Measurements from ENCODE around the gene RNF149.
"Not testable (repeated sequence)": the region's sequence is repeated elsewhere in the genome, so short reads cannot be mapped to it uniquely, and the experiment has no call there.

The RNF149 gene

GRCh38 chr2:101330253-101330933, 21.9 kb upstream of the RNF149 start:
- no peak for DNase-seq

GRCh38 chr2:101329026-101329425, 20.5 kb upstream of the RNF149 start:
- DNase-seq: no peak

- DNase-seq: peak; percentile 89
These were observed 20.0 kb upstream of the RNF149 start for GRCh38 chr2:101328474-101329007.

DNA sequence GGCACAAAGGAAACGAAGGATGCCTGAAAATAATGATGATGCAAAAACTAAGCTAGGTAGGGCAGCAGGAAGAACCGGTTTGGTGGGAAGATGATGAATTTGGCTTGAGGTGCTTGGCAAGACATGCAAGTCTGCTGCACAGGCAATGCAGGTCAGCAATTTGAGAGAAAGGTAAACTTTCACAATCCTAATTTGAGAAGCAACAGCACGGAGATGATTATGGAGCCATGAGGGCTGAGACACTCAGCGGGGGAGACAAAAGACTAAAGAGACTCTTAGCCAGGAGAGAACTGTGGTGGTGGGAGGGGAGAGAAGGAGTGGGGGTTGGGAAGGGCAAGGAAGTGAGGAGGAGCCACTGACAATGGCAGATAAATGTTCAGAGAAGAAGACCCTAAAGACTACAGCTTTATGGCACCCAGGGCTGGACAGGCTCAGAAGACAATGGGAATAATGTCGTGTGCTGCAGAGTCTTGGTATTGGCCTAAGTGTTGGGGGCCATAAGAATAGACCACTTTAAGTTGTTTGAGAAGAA, 19.4 kb upstream of the RNF149 start:
- DNase-seq: no peak

DNA sequence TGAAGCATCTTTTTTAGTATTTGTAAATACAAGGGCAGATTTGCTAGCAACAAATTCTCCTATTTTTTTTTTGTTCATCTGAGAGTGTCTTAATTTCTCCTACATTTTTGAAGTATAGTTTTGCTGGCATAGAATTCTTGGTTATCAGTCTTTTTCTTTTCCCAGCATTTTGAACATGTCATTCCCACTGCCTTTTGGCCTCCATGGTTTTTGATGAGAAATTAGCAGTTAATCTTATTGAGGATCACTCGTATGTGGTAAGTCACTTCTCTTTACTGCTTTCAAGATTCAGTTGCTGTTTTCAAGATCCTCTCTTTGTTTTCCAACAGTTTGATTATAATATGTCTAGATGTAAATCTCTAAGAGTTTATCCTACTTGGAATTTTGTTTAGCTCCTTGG, 16.9 kb upstream of the RNF149 start:
- no peak for DNase-seq

DNA sequence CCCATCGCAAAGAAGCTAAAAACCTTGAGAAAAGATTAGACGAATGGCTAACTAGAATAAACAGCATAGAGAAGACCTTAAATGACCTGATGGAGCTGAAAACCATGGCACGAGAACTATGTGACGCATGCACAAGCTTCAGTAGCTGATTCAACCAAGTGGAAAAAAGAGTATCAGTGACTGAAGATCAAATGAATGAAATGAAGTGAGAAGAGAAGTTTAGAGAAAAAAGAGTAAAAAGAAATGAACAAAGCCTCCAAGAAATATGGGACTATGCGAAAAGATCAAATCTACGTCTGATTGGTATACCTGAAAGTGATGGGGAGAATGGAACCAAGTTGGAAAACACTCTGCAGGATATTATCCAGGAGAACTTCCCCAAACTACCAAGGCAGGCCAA, 8.1 kb upstream of the RNF149 start:
- not testable (repeated sequence) for DNase-seq

- no peak for DNase-seq
These were observed 3.2 kb upstream of the RNF149 start for GRCh38 chr2:101311696-101312017.

DNA sequence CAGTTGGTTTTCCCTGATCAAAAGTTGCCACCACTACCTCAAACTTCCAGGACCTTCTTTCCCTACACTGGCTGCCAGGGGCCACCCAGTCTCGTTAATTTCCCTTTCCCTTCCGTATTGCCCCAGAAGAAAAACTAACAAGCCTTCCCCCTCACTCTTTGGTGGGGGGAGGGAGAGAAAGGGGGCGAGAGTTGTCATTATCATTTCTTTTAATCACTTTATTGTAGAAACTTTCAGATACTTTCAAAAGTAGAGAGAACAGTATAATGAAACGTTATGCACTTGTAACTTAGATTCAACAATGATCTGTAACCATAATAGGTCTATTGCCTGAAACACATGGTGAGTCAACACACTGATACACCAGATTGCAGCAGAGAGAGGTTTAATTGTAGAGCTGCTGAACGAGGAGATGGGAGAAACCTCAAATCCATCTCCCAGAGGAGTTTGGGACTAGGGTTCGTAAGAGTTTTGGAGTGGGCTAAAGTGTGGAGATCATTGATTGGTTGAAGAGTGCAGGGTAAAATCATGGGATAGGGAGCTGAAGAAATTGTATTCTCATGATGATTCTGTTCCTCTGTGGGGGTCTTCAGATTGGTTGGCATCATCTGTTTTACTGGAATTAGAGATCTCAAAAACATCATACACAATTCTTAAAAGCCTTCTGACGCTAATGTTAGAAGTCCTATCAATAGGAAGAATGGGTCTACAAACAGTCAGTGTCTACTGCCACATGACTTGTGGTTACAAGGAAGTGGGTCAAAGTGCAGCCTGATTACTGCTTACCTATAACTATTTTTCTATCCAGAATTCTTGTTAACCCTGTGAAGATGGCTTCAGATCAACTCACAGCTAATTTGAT, 2.6 kb upstream of the RNF149 start:
- DNase-seq: no peak

DNA sequence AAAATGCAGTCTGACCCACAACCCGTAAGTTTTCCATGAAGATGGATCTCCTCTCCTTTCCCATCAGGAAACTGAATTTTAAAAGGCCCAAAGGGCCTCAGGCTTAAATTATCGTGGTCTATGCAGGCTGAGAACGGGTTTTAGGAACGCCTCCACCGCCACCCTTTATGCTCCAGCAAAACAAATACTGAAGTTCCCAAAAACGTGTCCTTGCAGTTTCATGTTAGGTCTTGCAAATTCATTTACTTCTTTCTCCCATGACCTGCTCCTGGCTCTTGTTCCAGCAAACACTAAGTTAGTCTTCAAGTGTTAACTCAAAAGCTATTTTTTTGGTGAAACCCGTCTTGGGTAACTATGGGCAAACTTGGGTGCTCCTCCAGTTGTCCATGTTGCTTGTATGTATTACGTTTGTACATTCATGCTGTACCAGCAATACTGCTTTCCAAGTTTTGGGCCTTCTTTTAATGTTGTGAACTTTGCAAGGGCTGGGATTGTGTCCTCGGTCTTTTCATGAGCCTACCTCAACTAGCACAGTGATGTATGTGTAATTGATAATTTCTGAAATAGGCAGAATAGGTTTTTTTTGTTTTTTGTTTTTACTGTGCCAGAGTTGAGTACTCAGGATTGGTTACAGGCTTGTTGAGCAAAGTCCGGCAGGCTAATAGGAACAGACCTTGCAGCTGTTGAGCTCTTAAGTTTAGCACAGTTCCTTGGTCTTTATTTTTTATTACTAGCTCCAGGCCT, 1.8 kb upstream of the RNF149 start:
- DNase-seq: no peak

DNA sequence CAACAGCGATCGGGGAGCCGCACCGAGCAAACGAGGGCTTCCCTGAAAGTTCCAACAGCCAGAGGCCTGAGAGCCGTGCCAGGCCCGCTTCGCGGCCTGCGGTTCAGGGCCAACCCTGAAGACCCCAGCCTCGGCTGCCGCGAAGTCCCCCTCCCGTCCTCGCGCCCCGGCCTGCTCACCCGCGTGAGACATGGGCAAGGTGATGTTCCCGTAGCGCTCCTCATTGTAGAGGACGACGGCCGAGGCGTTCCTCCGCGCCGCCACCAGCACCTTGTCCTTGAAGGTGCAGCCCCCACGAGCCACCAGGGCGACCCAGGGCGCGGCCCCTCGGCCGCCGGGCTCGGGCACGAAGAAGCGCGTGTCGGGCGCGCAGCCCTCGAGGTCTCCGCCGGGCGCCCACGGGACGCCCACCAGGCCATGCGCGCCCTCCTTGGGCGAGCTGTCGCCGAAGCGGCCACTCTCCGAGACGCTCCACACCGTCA, 510 bp downstream of the RNF149 start:
- no peak for DNase-seq

DNA sequence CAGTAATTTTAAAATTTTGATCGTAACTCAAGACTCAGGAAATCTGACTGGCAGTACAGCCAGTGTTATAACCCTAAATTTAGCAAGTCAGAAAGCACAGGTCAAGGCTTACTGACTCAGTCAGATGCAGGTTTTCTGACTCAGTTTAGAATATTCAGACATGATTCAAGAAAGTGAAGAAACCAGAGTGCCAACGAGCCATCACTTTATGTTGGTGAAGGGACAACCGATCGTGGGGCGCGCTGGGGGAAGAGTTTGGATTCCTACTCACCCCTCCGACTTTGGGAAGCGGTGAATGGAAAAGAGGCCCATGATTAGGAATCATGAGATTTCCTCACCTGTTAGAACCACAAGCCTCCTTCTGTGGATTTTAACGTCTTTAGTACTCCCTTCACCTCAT, 998 bp downstream of the RNF149 start:
- DNase-seq: no peak

DNA sequence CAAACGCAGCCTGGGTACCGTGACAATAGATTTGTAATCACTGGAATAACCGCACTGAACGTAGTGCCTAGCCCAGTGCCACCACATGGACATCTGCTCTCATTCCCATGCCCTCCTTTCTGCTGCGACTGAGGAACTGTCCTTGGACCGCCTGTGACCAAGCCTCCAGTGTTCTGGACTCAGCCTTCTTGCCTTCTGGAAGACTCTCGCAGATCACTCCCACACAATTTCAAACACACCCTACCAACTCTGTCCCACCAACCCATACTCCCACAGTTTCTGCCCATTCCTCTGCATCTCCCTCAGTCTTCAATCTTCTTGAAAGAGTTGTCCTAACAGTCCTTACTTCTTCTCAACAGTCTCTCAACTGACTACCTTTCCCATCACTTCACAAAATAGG, 2.1 kb downstream of the RNF149 start:
- no peak for DNase-seq

GRCh38 chr2:101305492-101306078, 2.9 kb downstream of the RNF149 start:
- DNase-seq: no peak

DNA sequence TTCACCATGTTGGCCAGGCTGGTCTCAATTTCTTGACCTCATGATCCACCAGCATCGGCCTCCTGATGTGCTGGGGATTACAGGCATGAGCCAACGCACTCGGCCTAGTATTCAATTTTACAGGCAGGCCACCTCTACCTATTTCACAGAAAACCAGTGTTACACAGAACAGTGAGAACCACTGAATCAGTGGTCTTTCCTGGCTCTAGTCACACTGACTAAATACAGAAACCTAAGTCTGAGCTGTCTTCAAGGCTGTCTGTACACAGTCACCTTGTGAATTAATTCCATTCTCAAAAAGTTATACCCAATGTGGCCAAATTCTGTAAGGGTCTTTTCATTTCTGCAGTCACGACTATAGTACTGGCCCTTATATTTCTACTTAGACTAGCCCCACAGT, 3.5 kb downstream of the RNF149 start:
- DNase-seq: no peak

DNA sequence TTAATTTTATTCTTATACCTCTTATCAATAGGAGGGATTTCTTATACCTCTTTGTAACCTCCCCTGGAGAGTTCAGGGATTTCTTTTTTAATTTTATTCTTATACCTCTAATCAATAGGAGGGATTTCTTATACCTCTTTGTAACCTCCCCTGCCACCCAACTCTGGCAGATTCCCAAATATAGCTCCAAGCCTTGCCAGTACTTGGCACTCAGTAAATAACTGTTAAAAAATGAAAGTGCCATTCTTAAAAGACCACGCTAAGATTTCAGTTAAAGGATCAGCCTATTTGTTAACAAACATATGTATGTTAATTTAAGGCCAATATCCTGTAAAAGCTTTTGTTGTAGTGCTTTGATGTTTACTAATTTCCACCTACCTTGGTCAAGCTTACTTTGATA, 4.8 kb downstream of the RNF149 start:
- DNase-seq: no peak

GRCh38 chr2:101302016-101302415, 6.5 kb downstream of the RNF149 start:
- DNase-seq: no peak

- DNase-seq: no peak
These were observed 7.7 kb downstream of the RNF149 start for GRCh38 chr2:101300836-101301235.

GRCh38 chr2:101300164-101300563, 8.3 kb downstream of the RNF149 start:
- DNase-seq: no peak

GRCh38 chr2:101299604-101300003, 8.9 kb downstream of the RNF149 start:
- no peak for DNase-seq

DNA sequence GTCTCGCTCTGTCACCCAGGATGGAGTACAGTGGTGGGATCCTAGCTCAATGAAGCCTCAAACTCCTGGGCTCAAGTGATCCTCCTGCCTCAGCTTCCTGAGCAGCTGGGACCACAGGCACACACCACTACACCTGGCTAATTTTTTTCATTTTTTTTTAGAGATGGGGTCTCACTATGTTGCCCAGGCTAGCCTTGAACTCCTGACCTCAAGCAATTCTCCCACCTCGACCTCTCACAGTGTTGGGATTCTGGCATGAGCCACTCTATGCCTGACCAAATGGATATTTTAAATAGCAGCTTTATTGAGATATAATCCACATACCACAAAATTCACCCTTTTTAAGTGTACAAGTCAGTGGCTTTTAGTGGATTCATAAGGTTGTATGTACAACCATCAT, 11.1 kb downstream of the RNF149 start:
- no peak for DNase-seq

DNA sequence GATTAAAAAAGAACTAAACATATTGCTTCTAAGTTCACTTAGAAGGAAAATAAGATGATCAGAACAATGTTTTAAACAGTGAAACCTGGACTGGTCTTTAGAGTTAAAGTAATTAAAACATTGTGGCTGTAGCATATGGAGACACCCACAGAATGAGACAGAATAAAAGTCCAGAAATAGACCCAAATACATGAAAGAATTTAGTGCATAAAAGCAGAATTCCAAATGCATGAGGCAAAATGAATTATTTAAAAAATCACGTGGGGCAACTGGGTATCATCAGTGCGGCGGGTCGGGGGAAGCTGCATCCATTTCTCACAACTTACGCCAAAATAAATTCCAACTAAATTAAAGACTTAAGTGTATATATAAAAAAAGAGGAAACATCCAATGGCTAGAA, 12.1 kb downstream of the RNF149 start:
- DNase-seq: no peak

DNA sequence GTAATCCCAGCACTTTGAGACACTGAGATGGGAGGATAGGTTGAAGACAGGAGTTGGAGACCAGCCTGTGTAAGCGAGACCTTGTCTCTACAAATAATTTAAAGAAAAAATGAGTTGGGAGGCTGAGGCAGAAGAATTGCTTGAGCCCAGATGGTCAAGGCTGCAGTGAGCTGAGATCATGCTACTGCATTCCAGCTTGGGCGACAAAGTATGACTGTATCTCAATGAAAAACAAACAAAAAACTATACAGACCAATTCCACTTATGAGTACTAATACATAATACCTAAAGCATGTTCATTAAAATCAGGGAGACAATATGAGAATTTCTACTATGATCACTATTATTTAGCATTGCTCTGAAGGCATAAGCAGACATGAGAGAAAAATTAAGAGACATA, 12.6 kb downstream of the RNF149 start:
- DNase-seq: no peak

DNA sequence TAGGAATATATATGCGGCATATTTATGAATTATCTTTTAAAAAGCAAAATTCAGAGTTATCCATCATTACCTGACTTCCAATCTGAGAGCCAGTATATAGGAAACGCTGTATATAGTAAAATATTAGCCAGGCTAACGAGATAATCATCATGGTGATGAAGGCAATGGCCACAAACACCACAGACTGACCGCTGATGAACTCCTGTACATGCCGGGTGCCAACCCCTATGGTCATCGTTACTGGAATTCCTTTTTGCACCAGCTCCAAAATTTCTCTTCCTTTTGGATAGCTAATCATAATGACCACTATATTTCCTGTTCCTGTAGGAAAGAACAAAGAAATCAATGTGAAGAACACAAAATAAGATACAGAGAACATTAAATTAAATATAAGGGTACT, 13.6 kb downstream of the RNF149 start:
- DNase-seq: no peak
